ENCODE measurements around the gene MTSS2.
"Not testable (repeated sequence)": the region's sequence is repeated elsewhere in the genome, so short reads cannot be mapped to it uniquely, and the experiment has no call there.

MTSS2 gene

DNA sequence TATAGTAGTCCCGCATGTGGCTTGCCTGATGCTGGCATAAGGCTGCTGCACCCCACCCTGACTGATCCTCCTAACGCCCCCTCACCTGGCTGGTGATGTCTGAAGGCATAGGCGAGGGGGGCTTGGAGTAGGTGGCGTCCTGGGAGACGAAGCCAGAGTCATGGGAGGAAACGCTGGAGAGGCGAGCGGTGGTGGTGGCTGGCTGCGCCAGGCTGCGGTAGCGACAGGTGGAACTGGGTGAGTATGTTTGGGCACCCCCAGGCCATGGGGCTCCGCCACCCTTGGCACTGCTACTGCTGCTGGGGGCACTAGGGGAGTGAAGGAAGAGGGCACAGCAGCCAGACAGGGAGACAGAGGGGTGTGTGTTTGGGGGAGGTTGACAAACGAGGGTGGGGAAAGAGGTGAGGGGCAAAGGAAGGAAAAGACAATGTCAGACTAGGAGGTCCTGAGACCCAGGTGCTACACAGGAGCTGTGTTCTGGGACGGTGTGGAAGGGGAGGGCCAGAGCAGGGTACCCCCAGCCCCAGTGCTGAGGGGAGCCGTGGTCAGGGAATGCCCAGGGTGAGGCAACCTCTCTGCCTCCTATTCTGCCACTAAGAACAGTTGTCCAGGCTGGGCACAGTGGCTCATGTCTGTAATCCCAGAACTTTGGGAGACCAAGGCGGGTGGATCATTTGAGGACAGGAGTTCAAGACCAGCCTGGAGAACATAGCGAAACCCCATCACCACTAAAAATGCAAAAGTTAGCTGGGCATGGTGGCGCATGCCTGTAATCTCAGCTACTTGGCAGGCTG lies 11.4 kb downstream of the MTSS2 start:
- DNase-seq (ENCODE audit: low read depth in 2 of 2) = no peak

- DNase-seq (ENCODE audit: low read depth in 2 of 2) = not testable (repeated sequence)
Observed at GRCh38 chr16:70670938-70671337, 14.9 kb downstream of the MTSS2 start.

DNA sequence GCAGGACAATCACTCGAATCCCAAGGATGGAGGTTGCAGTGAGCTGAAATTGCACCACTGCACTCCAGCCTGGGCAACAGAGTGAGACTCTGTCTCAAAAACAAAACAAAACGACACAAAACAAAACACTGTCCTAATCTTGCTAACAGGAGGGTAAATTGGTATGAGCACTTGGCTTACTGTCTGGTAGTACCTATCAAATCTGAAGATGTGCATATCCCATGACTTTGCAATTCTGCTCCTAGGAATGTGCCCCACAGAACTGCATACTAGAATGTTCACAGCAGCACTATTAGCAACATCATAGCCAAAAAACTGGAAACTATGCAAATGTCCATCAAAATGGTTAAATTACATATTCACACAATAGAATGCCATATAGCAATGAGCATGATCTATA lies 15.7 kb downstream of the MTSS2 start:
- DNase-seq (ENCODE audit: low read depth in 2 of 2) = no peak

- no peak for DNase-seq (ENCODE audit: low read depth in 2 of 2)
Observed at GRCh38 chr16:70665806-70666735, 19.8 kb downstream of the MTSS2 start.

- DNase-seq (ENCODE audit: low read depth in 2 of 2) = no peak
Observed at GRCh38 chr16:70665113-70665694, 20.6 kb downstream of the MTSS2 start.

DNA sequence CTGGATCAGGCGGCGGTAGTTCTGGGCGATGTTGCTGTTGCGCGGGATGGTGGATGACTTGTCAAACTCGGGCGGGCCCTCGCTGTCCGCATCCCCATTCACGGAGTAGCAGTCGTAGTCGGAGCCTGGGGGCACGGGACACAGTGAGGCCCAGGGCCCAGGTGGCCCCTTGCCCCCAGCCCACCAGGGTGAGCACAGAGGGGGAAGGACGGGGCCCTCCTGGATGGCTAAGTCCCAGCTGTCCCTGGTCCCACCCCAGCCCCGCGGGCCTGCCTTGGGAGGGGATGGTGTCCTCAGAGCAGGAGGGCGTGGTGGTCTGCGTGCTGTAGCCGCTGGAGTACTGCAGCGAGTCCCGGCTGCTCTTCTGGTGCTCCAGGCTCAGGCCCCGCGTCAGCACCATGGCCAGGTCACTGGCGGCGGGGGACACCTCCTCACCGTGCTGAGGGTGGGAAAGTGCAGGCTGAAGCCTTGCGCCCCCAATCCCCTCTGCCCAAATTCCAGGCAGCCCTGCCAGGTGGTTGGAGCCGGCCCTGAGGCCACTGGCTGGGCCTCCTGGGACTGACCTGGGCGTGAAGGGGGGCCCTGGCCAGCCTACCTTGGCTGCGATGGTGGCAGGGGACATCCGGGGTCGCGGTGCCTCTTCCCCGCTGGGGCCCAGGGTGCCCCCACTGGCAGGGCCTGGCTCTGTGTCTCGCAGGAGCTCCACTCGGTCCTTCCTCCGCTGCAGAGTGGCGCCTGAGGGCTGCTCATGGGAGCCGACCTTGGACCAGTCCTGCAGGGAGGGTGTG lies 21.3 kb downstream of the MTSS2 start:
- no peak for DNase-seq (ENCODE audit: low read depth in 2 of 2)

- no peak for DNase-seq (ENCODE audit: low read depth in 2 of 2)
Observed at GRCh38 chr16:70663524-70664324, 22.1 kb downstream of the MTSS2 start.

DNA sequence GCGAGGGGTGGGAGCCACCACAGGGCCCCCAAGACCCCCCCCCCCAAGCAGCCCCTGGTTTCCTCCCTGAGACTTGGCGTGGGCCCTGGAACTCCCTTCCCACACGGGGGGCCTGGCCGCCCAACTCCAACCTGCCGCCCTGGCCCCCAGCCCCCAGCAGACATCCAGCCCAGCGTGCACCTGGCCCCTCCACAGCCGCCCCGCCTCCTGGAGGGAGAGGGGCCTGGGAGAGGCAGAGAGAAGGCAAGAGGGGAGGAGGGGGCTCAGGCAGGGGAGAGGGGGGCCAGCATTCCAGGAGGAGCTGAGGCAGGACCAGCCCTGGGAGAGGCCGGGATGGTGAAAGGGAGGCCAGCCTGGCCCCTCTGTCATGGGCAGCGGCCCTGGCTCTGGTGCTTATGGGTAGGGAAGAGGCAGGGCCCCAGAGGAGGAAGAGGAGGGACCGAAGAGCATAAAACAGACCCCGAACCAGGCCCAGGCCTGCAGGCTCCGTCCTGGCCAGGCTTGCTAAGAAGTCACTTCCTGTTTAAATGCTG lies 22.8 kb downstream of the MTSS2 start:
- DNase-seq (ENCODE audit: low read depth in 2 of 2) = no peak

GRCh38 chr16:70661918-70662641 lies 23.8 kb downstream of the MTSS2 start:
- no peak for DNase-seq (ENCODE audit: low read depth in 2 of 2)

- no peak for DNase-seq (ENCODE audit: low read depth in 2 of 2)
Observed at GRCh38 chr16:70661534-70661917, 24.3 kb downstream of the MTSS2 start.

DNA sequence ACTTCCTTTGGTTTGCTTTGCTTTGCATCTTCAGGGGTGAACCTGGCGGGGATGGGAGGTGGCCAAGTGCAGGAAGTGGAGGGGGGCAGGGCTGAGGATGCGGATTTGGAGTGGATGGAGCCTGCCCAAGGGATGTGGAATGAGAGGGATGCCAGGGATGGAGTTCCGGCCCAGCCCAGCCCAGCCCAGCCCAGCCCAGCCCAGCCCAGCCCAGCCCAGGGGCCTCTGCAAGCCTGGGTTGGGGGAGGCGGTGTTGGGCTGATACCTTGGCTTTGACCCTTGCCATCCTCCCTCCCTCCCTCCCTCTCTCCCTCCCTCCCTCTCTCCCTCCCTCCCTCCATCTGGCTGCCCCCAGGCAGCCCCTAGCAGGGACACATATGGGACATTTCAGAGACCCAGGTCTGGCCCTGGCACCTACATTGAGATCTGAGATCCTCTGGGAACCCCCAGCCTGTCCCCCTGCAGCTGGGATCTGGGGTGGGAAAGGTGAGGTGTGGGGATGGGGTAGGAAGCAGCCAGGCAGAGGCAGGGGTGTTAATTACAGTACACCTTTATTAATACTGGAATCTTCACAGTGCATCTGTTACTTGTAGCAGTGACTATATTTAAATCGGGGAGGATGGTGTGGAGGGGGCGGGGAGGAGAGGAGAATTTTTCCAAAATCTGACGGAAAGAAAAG lies 25.0 kb downstream of the MTSS2 start:
- DNase-seq (ENCODE audit: low read depth in 2 of 2) = no peak

GRCh38 chr16:70659953-70660671 lies 25.7 kb downstream of the MTSS2 start:
- DNase-seq (ENCODE audit: low read depth in 2 of 2) = no peak

DNA sequence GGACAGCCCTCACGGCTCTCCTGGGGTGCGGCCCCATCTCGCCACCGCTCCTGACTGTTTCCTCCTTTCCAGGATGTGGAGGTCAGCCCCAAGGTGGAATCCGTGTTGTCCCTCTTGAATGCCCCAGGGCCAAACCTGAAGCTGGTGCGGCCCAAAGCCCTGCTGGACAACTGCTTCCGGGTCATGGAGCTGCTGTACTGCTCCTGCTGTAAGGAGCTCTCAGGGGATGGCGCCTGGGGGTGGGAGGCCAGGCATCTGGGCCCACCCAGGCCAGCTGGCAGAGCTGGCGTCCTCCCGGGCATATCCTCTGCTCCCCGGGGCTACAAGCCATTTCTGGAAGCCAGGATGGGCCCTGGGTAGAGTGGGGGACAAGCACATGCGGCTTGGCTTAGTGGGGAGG lies 26.3 kb downstream of the MTSS2 start:
- no peak for DNase-seq (ENCODE audit: low read depth in 2 of 2)

DNA sequence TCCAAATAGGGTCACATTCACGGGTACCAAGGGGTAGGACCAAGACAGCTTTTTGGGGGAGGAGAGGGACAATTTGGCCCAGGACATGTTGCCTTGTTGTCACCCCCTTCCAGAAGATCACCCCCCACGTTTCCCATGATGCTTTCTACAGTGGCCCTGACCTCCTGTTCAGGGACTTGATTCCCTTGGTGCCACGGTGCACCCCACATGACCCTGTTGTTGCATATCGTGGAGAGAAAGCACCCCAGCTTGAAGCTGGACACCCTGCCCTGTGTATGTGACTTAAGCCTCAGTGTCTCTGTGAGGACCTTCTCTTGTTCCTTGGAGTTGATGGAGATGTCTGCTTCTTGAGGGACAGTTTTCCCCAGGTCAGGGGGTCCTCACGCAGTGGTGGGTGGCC lies 26.9 kb downstream of the MTSS2 start:
- DNase-seq (ENCODE audit: low read depth in 2 of 2) = no peak

DNA sequence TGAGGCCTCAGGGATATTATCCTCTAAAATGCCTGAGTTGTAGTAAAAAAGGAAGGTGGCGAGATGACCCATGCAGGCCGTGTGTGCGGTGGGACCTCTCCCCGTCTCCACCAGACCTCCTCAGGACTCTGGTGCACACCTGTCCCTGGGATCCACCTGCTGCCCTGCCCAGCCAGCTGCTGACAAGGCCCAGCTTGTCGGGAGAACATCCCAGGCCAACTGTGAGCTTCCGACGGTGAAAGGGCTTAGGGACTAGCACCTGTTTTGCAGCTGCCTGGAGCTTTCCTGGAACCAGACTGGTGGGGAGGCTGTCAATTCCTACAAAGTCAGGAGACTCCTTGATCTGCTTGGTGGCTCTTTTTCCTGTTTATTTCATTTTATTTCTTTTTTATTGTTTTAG lies 27.9 kb downstream of the MTSS2 start:
- no peak for DNase-seq (ENCODE audit: low read depth in 2 of 2)

DNA sequence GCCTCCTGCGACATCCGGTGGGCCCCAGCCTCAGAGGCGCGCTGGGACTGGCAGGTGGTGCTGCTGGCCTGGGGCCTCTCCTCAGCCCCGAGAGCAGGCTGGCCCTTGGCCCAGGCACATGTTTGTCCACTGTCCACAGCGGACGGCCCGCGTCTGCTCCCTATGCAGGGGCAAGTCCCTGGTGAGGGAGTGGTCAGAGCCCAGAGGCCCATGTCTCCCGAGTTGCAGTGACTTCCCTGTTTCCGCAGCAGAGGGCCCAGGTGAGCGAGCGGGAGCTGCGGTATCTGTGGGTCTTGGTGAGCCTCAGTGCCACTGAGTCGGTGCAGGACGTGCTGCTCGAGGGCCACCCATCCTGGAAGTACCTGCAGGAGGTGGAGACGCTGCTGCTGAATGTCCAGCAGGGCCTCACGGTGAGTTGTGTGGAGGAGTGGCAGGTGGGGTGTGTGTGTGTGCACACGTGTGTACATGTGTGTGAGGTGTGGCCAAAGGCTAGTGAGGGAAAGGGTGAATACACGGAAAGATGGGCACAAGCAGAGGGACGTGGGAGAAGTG lies 29.1 kb downstream of the MTSS2 start:
- no peak for DNase-seq (ENCODE audit: low read depth in 2 of 2)

DNA sequence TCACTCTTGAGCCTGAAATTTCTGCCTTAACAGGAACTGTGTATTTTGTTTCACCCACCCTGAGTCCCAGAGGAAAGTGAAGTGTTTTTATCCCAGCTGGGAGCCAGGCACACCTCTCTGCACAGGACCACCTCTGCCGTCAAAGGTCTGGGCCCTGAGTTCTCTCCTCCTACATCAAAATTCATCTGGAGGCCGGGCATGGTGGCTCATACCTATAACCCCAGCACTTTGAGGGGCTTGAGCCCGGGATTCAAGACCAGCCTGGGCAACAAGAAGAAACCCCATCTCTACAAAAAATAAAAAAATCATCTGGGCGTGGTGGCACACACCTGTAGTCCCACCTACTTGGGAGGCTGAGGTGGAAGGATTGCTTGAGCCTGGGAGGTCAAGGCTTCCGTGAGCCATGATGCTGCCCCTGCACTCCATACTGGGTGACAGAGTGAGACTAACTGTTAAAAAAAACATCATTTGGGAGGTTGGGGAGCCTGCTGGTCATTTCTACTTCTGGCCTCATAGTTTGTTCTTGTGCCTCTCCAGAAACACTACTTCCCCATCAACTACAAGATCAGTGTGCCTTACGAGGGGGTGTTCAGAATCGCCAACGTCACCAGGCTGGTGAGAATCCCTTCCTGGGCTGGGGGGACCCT lies 29.7 kb downstream of the MTSS2 start:
- no peak for DNase-seq (ENCODE audit: low read depth in 2 of 2)
